ENCODE data around the gene FRYL. TPM values are rescaled to one million over a fixed set of nuclear protein-coding genes. Genes with fewer than 3 reads are reported as not detected.
A peak's percentile ranks its signal among the peaks of the same experiment; 100 is the strongest.

The FRYL gene
- total and polyA plus RNA-seq, 2 of the 13 experiments (the other 11 are each of a cell fraction or from before 2014, with no cell fraction given): 9.7 to 19.6 TPM

GRCh38 chr4:48779095-48779997, 733 bp downstream of the FRYL start (continued):
- TF ChIP-seq GMEB2 (CRISPR knock-in tag; IDR thresholded peaks at IDR 0.05; ENCODE audit: low read depth) (no peak), ZNF567 (CRISPR knock-in tag; IDR thresholded peaks at IDR 0.05; ENCODE audit: borderline replicate concordance) (no peak), ZNF770 (CRISPR knock-in tag; IDR thresholded peaks at IDR 0.05) (peak; percentile 37; the same call in 1 of the 2 replicates), AKAP8 (CRISPR knock-in tag; IDR thresholded peaks at IDR 0.05) (no peak), SKI (IDR thresholded peaks at IDR 0.05; ENCODE audit: partially characterized antibody) (peak; percentile 71), ZSCAN25 (CRISPR knock-in tag; IDR thresholded peaks at IDR 0.05) (0 out of 2 replicates have a peak, but pooled peaks have one; percentile 37), MYC (CRISPR knock-in tag; IDR thresholded peaks at IDR 0.05; ENCODE audit: borderline replicate concordance) (peak; percentile 28; the same call in 1 of the 2 replicates), ZNF7 (CRISPR knock-in tag; IDR thresholded peaks at IDR 0.05) (no peak), SNAPC4 (CRISPR knock-in tag; IDR thresholded peaks at IDR 0.05) (no peak), ZNF33B (CRISPR knock-in tag; IDR thresholded peaks at IDR 0.05) (no peak), ZNF333 (CRISPR knock-in tag; IDR thresholded peaks at IDR 0.05; ENCODE audit: borderline replicate concordance) (peak; percentile 73; the same call in 1 of the 2 replicates), GLI4 (CRISPR knock-in tag; IDR thresholded peaks at IDR 0.05; ENCODE audit: borderline replicate concordance) (no peak), MAFF (IDR thresholded peaks at IDR 0.05; ENCODE audit: low read depth, low read length) (no peak), ZSCAN21 (CRISPR knock-in tag; IDR thresholded peaks at IDR 0.05; ENCODE audit: borderline replicate concordance) (no peak; the same call in 1 of the 2 replicates), KLF11 (CRISPR knock-in tag; IDR thresholded peaks at IDR 0.05) (no peak), PHF5A (CRISPR knock-in tag; IDR thresholded peaks at IDR 0.05; ENCODE audit: low read depth, unreplicated experiment) (no peak)
- TF ChIP-seq, protein P1, sequence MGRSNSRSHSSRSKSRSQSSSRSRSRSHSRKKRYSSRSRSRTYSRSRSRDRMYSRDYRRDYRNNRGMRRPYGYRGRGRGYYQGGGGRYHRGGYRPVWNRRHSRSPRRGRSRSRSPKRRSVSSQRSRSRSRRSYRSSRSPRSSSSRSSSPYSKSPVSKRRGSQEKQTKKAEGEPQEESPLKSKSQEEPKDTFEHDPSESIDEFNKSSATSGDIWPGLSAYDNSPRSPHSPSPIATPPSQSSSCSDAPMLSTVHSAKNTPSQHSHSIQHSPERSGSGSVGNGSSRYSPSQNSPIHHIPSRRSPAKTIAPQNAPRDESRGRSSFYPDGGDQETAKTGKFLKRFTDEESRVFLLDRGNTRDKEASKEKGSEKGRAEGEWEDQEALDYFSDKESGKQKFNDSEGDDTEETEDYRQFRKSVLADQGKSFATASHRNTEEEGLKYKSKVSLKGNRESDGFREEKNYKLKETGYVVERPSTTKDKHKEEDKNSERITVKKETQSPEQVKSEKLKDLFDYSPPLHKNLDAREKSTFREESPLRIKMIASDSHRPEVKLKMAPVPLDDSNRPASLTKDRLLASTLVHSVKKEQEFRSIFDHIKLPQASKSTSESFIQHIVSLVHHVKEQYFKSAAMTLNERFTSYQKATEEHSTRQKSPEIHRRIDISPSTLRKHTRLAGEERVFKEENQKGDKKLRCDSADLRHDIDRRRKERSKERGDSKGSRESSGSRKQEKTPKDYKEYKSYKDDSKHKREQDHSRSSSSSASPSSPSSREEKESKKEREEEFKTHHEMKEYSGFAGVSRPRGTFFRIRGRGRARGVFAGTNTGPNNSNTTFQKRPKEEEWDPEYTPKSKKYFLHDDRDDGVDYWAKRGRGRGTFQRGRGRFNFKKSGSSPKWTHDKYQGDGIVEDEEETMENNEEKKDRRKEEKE (IDR thresholded peaks at IDR 0.05): no peak

All from HepG2 (cell line).